ENCODE measurements around the gene LYRM1. TPM values are rescaled to one million over a fixed set of nuclear protein-coding genes. Genes with fewer than 3 reads are reported as not detected.

The LYRM1 gene
- total and polyA plus RNA-seq, 2 donors (not counting 1 experiment from before 2014, with no cell fraction given), result 54.9 to 131 TPM

DNA sequence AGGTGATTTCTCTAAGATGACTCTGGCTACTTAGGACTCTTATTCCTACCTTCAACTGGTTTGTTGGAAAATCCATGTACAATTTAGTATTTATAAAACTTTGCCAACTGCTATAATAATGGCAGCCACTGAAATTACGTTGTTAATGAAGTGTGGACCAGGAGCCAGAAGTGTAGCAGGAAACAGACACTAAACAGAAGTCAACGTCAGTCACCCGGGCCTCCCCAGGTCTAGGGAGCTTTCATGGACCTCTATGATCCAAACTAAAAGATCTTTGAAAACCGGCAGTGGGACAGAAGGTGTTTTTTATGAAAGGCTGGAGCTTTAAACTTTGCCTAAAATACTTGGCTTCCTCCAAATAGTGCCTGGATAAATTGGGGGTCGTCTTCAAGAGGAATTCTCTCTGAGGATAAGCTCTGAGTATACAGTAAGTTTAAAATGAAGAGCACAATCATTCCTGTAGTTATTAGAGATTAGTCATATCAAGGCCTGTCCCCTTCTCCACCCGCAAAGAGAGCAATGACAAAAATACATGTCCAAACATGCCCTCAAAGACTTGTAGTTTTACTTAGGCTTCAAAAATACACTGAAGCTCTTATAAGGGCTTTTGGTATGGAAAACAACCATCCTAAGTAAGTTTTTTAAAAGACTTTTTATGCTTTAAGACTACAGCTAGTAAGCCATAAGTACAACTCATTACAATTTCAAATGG lies 35.0 kb upstream of the LYRM1 start:
- peaks cover 79% of the 10 kb centered on the region for H3K79me2 ChIP-seq (ENCODE audit: control insufficient read depth, insufficient read depth, low read length)
- H3K27ac ChIP-seq (ENCODE audit: insufficient read depth, low read length), result peak overlapping the region; percentile 82
- no peaks in the 10 kb centered on the region for H3K27me3 ChIP-seq (ENCODE audit: control insufficient read depth, insufficient read depth, low read length)
- H3K9me3 ChIP-seq (ENCODE audit: control insufficient read depth, insufficient read depth, low read depth, low read length), result no peaks in the 10 kb centered on the region
- no peak overlapping the region for H3K4me3 ChIP-seq (replicated peaks in 1 of 4; ENCODE audit: control extremely low read depth in 1 of 4, insufficient read depth in 1 of 4, low read depth in 3 of 4, low read length in 4 of 4)
- H3K4me1 ChIP-seq (ENCODE audit: control insufficient read depth, extremely low read depth, insufficient read depth, low read length), result peaks cover 28% of the 10 kb centered on the region
- no peak for TF ChIP-seq EZH2 (IDR thresholded peaks at IDR 0.05; ENCODE audit: low read length, missing control alignments)
- TF ChIP-seq, protein P1, sequence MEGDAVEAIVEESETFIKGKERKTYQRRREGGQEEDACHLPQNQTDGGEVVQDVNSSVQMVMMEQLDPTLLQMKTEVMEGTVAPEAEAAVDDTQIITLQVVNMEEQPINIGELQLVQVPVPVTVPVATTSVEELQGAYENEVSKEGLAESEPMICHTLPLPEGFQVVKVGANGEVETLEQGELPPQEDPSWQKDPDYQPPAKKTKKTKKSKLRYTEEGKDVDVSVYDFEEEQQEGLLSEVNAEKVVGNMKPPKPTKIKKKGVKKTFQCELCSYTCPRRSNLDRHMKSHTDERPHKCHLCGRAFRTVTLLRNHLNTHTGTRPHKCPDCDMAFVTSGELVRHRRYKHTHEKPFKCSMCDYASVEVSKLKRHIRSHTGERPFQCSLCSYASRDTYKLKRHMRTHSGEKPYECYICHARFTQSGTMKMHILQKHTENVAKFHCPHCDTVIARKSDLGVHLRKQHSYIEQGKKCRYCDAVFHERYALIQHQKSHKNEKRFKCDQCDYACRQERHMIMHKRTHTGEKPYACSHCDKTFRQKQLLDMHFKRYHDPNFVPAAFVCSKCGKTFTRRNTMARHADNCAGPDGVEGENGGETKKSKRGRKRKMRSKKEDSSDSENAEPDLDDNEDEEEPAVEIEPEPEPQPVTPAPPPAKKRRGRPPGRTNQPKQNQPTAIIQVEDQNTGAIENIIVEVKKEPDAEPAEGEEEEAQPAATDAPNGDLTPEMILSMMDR (conservative IDR thresholded peaks at IDR 0.05 in 1 of 2, IDR thresholded peaks at IDR 0.05 in 1 of 2; ENCODE audit: low read depth in 1 of 2, low read length in 2 of 2), result no peak
- no peak overlapping the region for H2AFZ ChIP-seq (ENCODE audit: low read length)
- peak overlapping the region; percentile 30 for H3K4me2 ChIP-seq (ENCODE audit: extremely low read depth, insufficient read depth, low read length)
- H3K9ac ChIP-seq (ENCODE audit: insufficient read depth, low read length), result no peak overlapping the region
- peak; percentile 65 to 77 for DNase-seq (ENCODE audit: low read depth in 2 of 2)
- no peaks in the 10 kb centered on the region for H4K20me1 ChIP-seq (ENCODE audit: control insufficient read depth, extremely low read depth, insufficient read depth, low read length)
- H3K36me3 ChIP-seq (ENCODE audit: control insufficient read depth, insufficient read depth, low read length), result peaks cover 10% of the 10 kb centered on the region

DNA sequence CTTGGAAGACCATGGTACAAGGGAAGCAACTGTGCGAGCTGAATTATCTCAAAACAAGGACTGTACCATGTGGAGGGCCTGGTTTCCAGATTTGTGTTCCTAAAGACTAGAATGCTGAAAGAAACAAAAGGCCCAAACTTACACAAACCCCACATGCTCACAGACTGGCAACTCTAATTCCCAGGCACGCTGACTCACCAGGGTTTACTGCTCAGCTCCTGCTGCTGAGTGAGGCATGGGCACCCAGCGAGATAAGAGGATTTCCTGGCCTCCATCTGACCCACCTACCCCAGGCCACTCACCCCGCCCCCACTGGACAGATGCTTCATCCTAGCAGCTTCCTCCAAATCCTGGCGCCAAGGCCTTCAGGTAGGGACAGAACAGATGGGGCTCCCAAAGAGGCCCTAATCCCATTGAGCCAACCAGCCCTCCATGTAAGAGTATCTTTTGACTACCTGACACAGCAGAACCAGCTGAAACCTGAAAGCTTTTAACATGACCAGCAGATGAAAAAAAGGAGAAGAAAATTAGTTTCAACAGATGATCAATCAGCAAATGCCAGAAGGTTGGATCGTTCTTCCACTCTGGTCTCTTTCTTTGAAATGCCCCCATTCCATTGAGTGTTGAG lies 34.3 kb upstream of the LYRM1 start:
- Histone ChIP-seq H2AFZ (ENCODE audit: low read length) (no peak overlapping the region), H4K20me1 (ENCODE audit: control insufficient read depth, extremely low read depth, insufficient read depth, low read length) (no peaks in the 10 kb centered on the region), H3K79me2 (ENCODE audit: control insufficient read depth, insufficient read depth, low read length) (peaks cover 85% of the 10 kb centered on the region), H3K27me3 (ENCODE audit: control insufficient read depth, insufficient read depth, low read length) (no peaks in the 10 kb centered on the region), H3K27ac (ENCODE audit: insufficient read depth, low read length) (peak overlapping the region; percentile 82), H3K4me1 (ENCODE audit: control insufficient read depth, extremely low read depth, insufficient read depth, low read length) (peaks cover 28% of the 10 kb centered on the region), H3K4me2 (ENCODE audit: extremely low read depth, insufficient read depth, low read length) (peak overlapping the region; percentile 30), H3K9ac (ENCODE audit: insufficient read depth, low read length) (no peak overlapping the region), H3K4me3 (replicated peaks in 1 of 4; ENCODE audit: control extremely low read depth in 1 of 4, insufficient read depth in 1 of 4, low read depth in 3 of 4, low read length in 4 of 4) (no peak overlapping the region), H3K9me3 (ENCODE audit: control insufficient read depth, insufficient read depth, low read depth, low read length) (no peaks in the 10 kb centered on the region), H3K36me3 (ENCODE audit: control insufficient read depth, insufficient read depth, low read length) (peaks cover 5% of the 10 kb centered on the region)
- peak; percentile 81 to 91 for DNase-seq (ENCODE audit: low read depth in 2 of 2)
- TF ChIP-seq, protein P1 (conservative IDR thresholded peaks at IDR 0.05 in 1 of 2, IDR thresholded peaks at IDR 0.05 in 1 of 2; ENCODE audit: low read depth in 1 of 2, low read length in 2 of 2), result no peak
- no peak for TF ChIP-seq EZH2 (IDR thresholded peaks at IDR 0.05; ENCODE audit: low read length, missing control alignments)

DNA sequence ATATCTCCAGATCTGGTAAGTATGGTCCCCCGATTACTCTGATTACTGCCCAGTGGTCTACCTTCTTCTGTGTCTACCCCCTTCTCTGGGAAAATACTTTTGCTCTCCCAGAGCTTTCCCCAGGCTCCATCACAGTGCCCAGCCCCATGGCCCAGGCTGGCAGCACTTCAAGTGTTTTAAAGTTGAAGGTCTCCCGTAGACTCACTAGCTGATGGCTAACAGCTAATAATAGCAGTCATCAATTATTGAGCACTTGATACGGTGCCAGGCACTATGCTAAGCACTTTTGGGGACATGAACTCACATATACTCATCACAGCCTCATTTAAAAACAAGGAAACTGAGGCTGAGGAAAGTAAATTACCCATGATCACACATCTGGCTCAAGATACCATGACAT lies 33.8 kb upstream of the LYRM1 start:
- Histone ChIP-seq H3K36me3 (ENCODE audit: control insufficient read depth, insufficient read depth, low read length) (peaks cover 2% of the 10 kb centered on the region), H3K27me3 (ENCODE audit: control insufficient read depth, insufficient read depth, low read length) (no peaks in the 10 kb centered on the region), H2AFZ (ENCODE audit: low read length) (no peak overlapping the region), H3K4me1 (ENCODE audit: control insufficient read depth, extremely low read depth, insufficient read depth, low read length) (peaks cover 28% of the 10 kb centered on the region), H3K79me2 (ENCODE audit: control insufficient read depth, insufficient read depth, low read length) (peaks cover 85% of the 10 kb centered on the region), H3K9me3 (ENCODE audit: control insufficient read depth, insufficient read depth, low read depth, low read length) (no peaks in the 10 kb centered on the region), H4K20me1 (ENCODE audit: control insufficient read depth, extremely low read depth, insufficient read depth, low read length) (no peaks in the 10 kb centered on the region), H3K4me2 (ENCODE audit: extremely low read depth, insufficient read depth, low read length) (no peak overlapping the region), H3K27ac (ENCODE audit: insufficient read depth, low read length) (peak overlapping the region; percentile 82), H3K9ac (ENCODE audit: insufficient read depth, low read length) (no peak overlapping the region), H3K4me3 (replicated peaks in 1 of 4; ENCODE audit: control extremely low read depth in 1 of 4, insufficient read depth in 1 of 4, low read depth in 3 of 4, low read length in 4 of 4) (no peak overlapping the region)
- TF ChIP-seq, protein P1 (conservative IDR thresholded peaks at IDR 0.05 in 1 of 2, IDR thresholded peaks at IDR 0.05 in 1 of 2; ENCODE audit: low read depth in 1 of 2, low read length in 2 of 2), result no peak
- TF ChIP-seq EZH2 (IDR thresholded peaks at IDR 0.05; ENCODE audit: low read length, missing control alignments), result no peak
- DNase-seq (ENCODE audit: low read depth in 2 of 2), result peak in 1 of 2 donors; percentile 42
